Stimulated activated CD4-positive, alpha-beta T cell treated with anti-CD3 and anti-CD28 coated beads, TNF-alpha, amount 100 ng/mL, for 48 hours (primary cell): Measurements from ENCODE around the gene MTF1.
"Not testable (repeated sequence)": the region's sequence is repeated elsewhere in the genome, so short reads cannot be mapped to it uniquely, and the experiment has no call there.

ENCODE experiments used
- DNase-seq, 3 donors: peaks; one replicate each; pipeline ENCODE4 v3.0.0-alpha.2; 2020; ENCODE audit warnings: low read depth in 3 of 3

The MTF1 gene

DNA sequence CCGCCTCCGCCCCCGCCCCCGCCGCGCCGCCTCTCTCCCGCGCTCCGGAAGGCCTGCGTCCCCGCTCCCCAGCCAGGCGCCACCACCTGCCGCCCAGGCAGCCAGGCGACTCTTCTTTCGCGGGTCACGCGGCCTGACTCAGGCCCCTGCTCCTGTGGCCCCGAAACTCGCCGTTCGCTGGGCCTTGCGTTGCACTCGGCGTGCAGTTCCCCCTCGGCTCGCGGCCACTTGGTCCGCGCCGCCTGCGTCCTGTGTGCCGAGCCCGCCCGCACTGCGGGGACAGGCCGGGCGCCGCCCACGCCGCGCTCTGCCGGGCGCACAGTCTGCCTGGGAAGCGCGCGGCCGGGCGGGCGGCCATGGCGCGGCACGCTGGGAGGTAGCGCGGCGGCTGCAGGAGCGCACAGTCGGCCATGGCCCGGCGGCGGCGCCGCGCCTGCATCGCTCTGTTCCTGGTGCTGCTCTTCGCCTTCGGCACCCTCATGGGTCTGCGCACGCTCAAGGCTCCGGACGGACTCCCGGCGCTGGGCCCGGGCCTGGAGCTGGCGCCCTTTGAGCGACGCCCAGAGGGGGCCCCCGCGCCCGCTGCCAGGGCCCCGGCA is 65.5 kb downstream of the MTF1 start, which contains the start of gene MANEAL:
TSS of gene MANEAL (plus strand) at position 75 of the 599 bp plus-strand sequence. CDS start at position 411, 336 bp downstream.
- DNase-seq: peak in 1 of 3 donors; percentile 15

DNA sequence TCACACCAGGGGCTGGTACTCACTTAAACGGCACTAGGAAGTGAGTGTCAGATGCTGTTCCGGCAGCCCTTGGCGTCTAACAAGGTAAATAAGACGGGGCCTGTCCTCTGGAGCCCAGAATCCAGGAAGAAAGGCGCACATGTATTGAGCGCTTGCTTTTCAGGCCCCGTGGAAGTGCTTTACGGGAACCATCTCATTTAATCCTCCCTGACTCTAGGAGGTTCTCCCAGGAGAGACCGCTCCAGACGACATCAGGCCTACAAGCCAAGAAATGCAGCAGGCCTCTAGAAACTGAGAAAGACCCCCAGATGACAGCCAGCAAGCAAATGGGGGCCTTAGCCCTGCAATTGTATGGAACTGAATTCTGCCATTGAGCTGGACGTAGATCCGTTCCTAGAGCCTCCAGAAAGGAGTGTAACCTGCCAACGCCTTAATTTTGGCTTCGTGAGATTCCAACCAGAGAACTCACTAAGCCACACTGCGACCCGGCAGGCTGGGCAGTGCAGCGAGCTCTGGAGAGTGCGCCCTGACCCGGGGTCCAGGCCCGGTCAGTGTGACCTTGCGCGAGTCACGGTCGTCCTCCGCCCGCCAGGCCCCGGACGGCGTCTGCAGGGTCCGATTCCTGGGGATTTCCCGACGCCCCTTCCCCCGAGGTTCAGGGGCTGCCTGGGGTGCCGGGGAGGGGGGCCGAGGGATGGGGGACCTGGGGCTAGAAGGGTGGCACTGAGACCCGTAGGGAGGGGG is 66.3 kb downstream of the MTF1 start:
- no peak for DNase-seq

DNA sequence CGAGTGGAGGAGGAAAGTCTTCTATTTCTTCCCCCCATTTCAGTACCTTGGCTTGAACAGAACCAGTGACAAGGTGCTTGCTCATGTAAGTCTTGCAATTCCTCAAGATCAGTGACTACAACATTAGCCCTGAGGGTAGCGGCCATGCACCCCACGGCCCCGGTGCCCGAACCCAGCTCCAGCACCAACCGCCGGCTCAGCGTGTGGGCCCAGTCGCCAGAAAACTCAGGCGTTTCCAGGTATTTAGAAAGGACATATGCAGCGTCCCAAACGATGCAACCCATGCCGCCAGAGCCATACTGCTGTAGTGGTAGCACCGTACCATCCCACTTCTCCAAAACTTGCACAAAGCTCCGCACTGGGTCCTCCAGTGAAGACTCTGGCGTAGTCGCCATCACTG is 76.9 kb downstream of the MTF1 start:
- no peak for DNase-seq

DNA sequence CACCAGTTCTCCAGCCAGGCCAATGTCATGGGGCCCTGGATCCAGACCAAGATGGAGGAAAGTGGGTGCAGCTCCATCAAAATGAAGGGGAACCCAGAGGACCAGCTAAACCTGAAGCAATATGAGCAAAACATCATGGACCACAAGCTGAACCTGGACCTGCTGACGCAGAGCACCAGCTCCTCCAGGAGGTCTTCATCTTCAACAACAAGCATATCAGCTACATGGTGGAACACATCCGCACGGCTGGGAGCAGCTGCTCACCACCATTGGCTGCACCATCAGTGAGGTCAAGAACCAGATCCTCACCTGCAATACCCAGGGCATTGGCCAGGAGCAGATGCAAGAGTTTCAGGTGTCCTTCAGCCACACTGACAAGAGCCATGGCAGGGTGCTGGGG is 80.7 kb downstream of the MTF1 start:
- no peak for DNase-seq

DNA sequence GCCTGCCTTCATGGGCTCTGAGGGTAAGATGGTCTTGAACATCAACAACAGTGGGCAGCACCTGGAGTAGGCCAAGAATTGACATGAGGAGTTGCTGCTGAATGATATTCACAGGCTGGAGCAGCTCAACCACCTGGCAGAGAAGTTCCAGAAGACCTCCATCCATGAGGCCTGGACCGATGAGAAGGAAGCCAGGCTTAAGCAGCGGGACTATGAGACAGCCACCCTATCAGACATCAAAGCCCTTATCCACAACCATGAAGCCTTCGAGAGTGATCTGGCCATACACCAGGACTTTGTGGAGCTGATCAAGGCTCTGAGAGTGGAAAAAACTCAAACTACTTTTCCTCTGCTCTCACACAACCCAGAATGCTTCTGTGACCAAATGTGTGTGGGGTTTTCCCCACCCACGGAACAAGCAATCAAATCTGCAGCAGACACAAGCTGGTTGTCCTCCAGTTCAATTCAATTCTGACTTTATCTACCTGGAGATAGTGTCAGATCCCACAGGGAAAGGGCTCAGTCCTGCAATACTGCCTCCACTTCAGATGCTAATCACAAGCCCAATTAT is 82.4 kb downstream of the MTF1 start:
- DNase-seq: no peak

DNA sequence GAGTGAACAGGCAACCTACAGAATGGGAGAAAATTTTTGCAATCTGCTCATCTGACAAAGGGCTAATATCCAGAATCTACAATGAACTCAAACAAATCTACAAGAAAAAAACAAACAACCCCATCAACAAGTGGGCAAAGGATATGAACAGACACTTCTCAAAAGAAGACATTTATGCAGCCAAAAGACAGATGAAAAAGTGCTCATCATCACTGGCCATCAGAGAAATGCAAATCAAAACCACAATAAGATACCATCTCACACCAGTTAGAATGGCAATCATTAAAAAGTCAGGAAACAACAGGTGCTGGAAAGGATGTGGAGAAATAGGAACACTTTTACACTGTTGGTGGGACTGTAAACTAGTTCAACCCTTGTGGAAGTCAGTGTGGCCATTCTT is 88.0 kb downstream of the MTF1 start:
- DNase-seq: not testable (repeated sequence)

DNA sequence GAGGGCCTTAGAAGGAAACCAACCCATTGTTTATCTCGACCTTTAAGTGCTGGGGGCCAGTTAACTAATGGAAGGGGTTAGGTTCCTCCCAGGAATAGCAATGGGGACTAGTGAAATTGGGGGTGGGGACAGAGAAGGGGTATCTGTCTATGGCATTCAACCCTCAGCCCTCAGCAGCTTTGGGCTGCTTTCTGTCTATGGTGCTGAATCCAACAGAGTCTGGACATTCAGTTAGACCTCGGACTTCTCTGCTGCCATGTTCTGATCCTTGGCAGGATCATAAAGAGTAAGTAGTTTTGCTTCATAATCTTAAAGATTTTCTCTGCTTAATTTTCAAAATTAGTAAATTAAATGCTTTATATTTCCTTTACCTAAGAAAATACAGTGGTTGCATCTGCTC is 91.9 kb downstream of the MTF1 start:
- DNase-seq: no peak

DNA sequence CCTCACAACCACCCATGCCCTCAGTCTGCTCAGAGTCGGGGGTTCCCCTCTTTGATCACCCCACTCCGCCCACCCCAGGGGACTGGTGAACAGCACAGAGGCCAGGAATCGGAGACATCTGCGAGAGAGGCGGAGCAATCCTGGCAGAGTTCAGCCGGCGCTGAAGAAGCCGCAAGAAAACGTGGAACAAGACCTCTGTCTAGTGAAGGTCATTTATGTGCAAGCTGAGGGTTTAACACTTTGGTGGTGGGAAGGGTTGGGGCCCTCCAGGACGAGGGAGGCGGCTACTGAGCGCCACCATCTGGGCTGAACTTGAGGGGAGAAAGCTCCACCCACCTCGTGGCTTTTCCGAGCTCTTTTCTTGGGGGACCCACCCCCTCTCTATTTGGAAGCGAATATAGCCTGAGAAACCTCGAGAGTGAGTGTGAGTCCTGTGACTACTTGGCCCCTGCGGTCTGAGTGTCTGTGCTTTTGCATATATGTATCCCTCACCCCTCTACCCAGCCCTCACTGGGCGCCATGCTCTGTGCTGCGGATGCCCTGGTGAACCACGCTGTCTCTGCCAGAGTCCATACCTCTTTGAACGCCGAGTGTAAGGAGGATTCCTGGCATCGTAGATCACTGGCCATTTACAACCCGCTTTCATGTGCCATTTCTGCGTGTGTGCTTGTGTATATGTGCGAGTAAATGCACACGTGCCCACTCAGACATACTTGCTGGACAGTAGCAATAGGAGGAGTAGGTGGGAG is 93.3 kb downstream of the MTF1 start:
- peak in 1 of 3 donors; percentile 15 for DNase-seq

DNA sequence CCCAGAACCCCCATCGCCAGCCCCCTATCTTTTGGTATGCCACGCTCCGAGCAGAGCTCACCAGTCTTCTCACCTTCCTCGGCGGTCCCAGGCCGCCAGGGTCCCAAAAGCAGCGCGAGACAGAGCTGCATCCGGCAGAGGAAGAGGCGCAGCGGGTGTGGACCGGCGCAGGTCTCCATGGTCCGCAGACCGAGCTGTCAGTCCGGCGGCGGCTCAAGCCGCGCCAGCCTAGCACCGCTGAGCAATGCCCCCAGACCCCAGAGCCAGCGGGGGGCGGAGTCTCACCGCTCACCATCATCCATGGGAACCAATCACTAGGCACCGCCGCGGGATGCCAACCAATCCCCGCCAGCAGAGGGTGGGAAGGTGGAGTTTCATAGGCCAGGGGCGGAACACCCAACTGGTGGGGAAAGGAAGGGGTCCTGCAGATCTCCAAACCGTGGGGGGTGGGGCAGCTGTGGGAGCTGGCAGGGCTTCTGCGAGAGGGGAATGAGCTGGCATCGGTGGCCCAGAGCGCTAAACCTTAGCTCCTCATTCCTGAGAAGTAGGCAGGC is 94.4 kb downstream of the MTF1 start, which contains the start of gene EPHA10:
TSS of gene EPHA10 (minus strand) at position 233 of the 554 bp plus-strand sequence. CDS start at position 179, 54 bp downstream.
- DNase-seq: no peak

DNA sequence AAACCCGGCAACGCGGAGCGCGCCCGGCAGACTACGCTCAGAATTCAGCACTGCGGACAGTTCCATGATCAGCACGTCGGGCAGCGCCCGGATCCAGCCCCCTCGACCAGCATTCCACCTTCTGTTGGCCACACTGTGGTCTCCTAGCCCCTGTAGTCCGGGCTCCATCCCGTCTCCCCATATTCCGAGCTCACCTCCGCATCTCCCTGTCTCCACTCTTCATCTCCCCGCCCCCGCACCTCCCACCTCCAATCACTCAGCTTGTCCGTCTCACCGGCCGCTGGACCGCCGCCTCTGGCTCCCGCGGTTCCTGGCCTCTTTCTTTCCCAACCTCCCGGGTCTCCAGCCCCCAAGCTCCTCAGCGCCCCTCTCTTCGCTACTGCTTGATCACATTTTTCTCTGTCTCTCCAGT is 95.0 kb downstream of the MTF1 start:
- DNase-seq: peak in 2 of 3 donors; percentile 32 to 65

DNA sequence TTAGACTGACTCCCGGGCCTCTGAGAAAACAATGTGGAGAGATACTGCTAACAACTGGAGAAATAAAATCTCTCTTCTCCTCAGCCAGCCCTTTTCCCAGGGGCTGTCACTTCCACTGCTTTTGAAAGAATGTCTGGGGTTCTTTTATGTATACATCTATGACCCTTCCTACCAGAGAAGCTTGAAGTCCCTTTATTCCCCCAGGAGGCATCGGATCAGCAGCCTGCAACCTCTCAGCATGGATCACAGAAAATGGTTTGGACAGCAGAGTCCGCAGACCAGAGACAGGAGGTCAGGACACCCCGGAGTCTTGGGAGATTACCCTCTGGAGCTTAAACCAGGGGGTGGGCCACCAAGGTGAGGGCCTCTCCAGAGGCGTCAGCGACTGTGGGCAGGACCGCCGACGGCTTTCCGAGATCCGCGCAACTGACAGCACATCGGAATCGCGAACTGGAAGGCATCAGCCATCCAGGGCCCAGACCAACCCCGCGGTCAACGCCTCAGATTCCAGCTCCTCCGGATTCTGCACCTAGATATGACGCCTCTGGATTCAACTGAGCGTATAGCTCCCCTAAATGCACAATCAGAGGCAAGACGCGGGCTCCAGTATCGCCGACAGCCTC is 95.5 kb downstream of the MTF1 start:
- no peak for DNase-seq

DNA sequence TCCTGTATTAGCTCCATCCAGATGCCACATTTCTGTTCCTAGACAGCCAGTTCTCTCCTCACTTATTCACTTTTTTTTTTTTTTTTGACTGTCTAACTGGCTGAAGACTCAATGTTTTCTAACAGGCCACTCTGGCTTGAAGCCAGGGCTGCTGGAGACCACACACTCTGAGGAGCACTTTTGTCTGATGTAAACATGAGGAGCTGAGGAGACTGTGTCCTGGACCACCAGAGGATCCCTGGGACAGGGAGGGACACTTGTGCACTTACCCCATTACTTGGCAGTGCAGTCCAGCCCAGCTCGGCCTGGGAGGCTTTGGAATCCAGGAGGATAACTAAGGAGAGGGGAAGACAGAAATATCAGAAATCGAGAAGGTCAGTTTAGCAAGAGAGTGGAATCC is 96.9 kb downstream of the MTF1 start:
- no peak for DNase-seq

DNA sequence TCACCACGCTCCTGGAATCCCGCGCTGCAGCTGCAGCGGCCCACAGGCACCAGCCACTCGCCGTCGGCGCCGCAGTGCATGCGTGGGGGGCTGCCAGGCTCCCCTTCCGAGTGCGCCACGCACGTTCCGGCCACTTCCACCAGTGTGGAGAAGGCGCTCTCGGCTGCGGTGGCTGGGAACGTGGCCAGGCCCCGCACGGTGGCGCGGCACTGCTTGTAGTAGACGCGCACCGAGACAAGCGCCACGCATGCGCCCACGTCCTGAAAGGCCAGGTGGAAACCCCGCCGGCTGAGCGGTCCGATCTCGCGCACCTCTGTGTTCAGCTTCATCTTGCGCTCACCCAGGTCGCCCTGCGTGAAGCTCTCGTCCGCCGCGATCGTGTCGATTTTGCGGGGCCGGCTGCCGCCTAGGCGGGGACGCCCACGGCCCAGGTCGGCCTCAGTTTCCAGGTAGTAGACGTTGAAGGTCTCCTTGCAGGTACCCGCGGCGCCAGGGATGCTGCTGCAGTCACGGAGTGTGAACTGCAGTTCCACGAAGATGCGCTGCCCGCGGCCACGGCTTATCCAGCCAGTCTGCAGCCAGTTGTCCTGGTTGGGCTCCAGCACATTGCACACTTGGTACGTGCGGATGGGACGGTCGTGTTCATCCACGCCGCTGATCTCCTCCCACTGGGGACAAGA is 97.8 kb downstream of the MTF1 start:
- no peak for DNase-seq
